ENCODE measurements around the gene F8A1. TPM values are rescaled to one million over a fixed set of nuclear protein-coding genes. Genes with fewer than 3 reads are reported as not detected.
"Not testable (repeated sequence)": the region's sequence is repeated elsewhere in the genome, so short reads cannot be mapped to it uniquely, and the experiment has no call there.

F8A1 gene
- total RNA-seq, 2 experiments from 2014 or later, result 6.4 to 6.5 TPM

DNA sequence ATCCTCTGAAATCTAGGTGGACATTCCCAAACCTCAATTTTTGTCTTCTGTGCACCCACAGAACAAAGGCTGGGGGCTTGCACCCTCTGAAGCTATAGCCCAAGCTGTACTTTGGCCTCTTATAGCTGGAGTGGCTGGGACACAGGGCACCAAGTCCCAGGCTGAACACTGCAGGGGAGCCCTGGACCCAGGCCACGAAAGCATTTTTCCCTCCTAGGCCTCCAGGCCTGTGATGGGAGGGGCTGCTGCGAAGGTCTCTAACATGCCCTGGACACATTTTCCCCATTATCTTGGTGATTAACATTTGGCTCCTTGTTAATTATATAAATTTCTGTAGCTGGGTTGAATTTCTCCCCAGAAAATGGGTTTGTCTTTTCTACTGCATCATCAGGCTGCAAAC is 27.9 kb downstream of the F8A1 start:
- Mint-ChIP-seq H3K36me3 (ENCODE audit: low read depth) (no peaks in the 10 kb centered on the region), H3K27me3 (peaks cover 16% of the 10 kb centered on the region), H3K27ac (no peak overlapping the region), H3K4me1 (ENCODE audit: low read depth) (no peaks in the 10 kb centered on the region), H3K9me3 (no peaks in the 10 kb centered on the region), H3K4me3 (no peak overlapping the region)
- intact Hi-C loops (cut with DNase I, micrococcal nuclease), result no loop called here
- DNase-seq (no peak), ATAC-seq (ENCODE audit: poor library complexity) (no peak)
- no peaks in the 10 kb centered on the region for H3K36me3 ChIP-seq (ENCODE audit: insufficient read depth, low read length)
- no peaks in the 10 kb centered on the region for H3K4me1 ChIP-seq (ENCODE audit: insufficient read depth, low read length)
- CTCF ChIA-PET, result no interaction called here
- H3K27me3 ChIP-seq (ENCODE audit: control insufficient read depth in 1 of 2, insufficient read depth in 2 of 2, low read length in 2 of 2), result no peaks in the 10 kb centered on the region
- TF ChIP-seq, protein P1, sequence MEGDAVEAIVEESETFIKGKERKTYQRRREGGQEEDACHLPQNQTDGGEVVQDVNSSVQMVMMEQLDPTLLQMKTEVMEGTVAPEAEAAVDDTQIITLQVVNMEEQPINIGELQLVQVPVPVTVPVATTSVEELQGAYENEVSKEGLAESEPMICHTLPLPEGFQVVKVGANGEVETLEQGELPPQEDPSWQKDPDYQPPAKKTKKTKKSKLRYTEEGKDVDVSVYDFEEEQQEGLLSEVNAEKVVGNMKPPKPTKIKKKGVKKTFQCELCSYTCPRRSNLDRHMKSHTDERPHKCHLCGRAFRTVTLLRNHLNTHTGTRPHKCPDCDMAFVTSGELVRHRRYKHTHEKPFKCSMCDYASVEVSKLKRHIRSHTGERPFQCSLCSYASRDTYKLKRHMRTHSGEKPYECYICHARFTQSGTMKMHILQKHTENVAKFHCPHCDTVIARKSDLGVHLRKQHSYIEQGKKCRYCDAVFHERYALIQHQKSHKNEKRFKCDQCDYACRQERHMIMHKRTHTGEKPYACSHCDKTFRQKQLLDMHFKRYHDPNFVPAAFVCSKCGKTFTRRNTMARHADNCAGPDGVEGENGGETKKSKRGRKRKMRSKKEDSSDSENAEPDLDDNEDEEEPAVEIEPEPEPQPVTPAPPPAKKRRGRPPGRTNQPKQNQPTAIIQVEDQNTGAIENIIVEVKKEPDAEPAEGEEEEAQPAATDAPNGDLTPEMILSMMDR (IDR thresholded peaks at IDR 0.05), result no peak
- H3K27ac ChIP-seq (ENCODE audit: low read depth in 1 of 2, low read length in 2 of 2), result no peak overlapping the region
- no peaks in the 10 kb centered on the region for H3K9me3 ChIP-seq (ENCODE audit: control insufficient read depth in 1 of 2, insufficient read depth in 1 of 2, low read length in 2 of 2)
- no peak overlapping the region for H3K4me3 ChIP-seq (ENCODE audit: low read length)
- POLR2A ChIA-PET, result no interaction called here

DNA sequence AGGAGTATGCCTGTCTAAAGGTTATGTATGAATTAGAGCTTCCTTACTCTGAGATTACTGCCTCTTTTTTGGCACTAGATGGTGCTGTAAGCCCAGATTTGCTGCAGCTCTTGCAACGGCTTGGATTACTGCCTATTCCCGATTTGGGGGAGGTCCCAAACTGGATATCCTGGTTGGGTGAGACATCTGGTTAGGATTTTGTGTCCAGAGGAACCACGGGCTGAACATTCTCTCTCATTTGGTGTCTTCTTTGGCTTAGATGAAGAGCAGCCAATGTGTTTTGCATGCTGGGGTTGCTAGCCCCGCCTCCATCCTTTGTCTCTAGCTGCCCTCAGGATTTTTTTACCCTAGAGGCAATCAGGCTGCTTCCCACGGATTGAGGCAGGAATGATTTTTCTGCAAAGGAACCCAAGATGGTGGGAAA is 31.9 kb downstream of the F8A1 start:
- ChIA-PET POLR2A (interaction anchor here (0.8 kb wide), 1 partner anchor 8 kb away, joined by 3 read pairs; no protein-coding TSS in a partner anchor), CTCF (interaction anchor here (0.7 to 1.3 kb wide), 2 partner anchors 66 to 168 kb away, joined by 3 to 4 read pairs; no protein-coding TSS in a partner anchor)
- TF ChIP-seq, protein P1 (IDR thresholded peaks at IDR 0.05), result peak; percentile 64
- Histone ChIP-seq H3K9me3 (ENCODE audit: control insufficient read depth in 1 of 2, insufficient read depth in 1 of 2, low read length in 2 of 2) (no peaks in the 10 kb centered on the region), H3K4me3 (ENCODE audit: low read length) (no peak overlapping the region), H3K27me3 (ENCODE audit: control insufficient read depth in 1 of 2, insufficient read depth in 2 of 2, low read length in 2 of 2) (no peaks in the 10 kb centered on the region), H3K36me3 (ENCODE audit: insufficient read depth, low read length) (no peaks in the 10 kb centered on the region), H3K4me1 (ENCODE audit: insufficient read depth, low read length) (no peaks in the 10 kb centered on the region), H3K27ac (ENCODE audit: low read depth in 1 of 2, low read length in 2 of 2) (no peak overlapping the region)
- peaks cover 5% of the 10 kb centered on the region for H3K27me3 Mint-ChIP-seq
- intact Hi-C loops (cut with DNase I, micrococcal nuclease), result loop anchor here (2.0 to 5.0 kb wide), 3 partner anchors 169 to 903 kb away; no protein-coding TSS in a partner anchor
- no peaks in the 10 kb centered on the region for H3K36me3 Mint-ChIP-seq (ENCODE audit: low read depth)
- peak overlapping the region; percentile 72 for H3K4me3 Mint-ChIP-seq
- DNase-seq, result peak in 9 of 14 experiments; percentile 0 to 62 (median 25)
- no peaks in the 10 kb centered on the region for H3K4me1 Mint-ChIP-seq (ENCODE audit: low read depth)
- no peak overlapping the region for H3K27ac Mint-ChIP-seq
- peak; percentile 58 for ATAC-seq (ENCODE audit: poor library complexity)
- no peaks in the 10 kb centered on the region for H3K9me3 Mint-ChIP-seq

DNA sequence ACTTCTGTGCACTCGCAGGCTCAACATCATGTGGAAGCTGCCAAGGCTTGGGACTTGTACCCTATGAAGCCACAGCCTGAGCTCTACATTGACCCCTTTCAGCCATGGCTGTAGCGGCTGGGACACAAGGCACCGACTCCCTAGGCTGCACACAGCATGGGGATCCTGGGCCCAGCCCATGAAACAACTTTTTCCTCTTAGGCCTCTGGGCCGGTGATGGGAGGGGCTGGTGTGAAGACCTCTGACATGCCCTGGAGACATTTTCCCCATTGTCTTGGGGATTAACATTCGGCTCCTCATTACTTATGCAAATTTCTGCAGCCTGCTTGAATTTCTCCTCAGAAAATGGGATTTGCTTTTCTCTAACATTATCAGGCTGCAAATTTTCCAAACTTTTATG is 38.6 kb downstream of the F8A1 start:
- H3K27ac ChIP-seq (ENCODE audit: low read depth in 1 of 2, low read length in 2 of 2); H3K9me3 ChIP-seq (ENCODE audit: control insufficient read depth in 1 of 2, insufficient read depth in 1 of 2, low read length in 2 of 2); H3K27me3 ChIP-seq (ENCODE audit: control insufficient read depth in 1 of 2, insufficient read depth in 2 of 2, low read length in 2 of 2); H3K9me3 Mint-ChIP-seq; CTCF ChIA-PET; H3K36me3 Mint-ChIP-seq (ENCODE audit: low read depth); H3K4me1 Mint-ChIP-seq (ENCODE audit: low read depth); DNase-seq; H3K4me3 Mint-ChIP-seq; ATAC-seq (ENCODE audit: poor library complexity); H3K4me3 ChIP-seq (ENCODE audit: low read length); POLR2A ChIA-PET; H3K27ac Mint-ChIP-seq; H3K36me3 ChIP-seq (ENCODE audit: insufficient read depth, low read length); H3K4me1 ChIP-seq (ENCODE audit: insufficient read depth, low read length); intact Hi-C loops (cut with DNase I, micrococcal nuclease): not testable (repeated sequence)
- H3K27me3 Mint-ChIP-seq, result peaks cover 28% of the 10 kb centered on the region

Small RNAs within 50 kb of the gene (microRNA-seq; reads per million reads assigned to microRNA genes)
- gene MIR1184-1 (ENCODE audit: borderline microRNAs expressed, borderline replicate concordance), result not detected

Other genes starting within 250 kb of the F8A1 start
- not detected for gene CTAG2, start 232.8 kb upstream of the F8A1 start, total RNA-seq
- 1 to 10 TPM; 3.4 to 3.5 TPM for gene GAB3, start 135.3 kb upstream of the F8A1 start, total RNA-seq
- 10 to 100 TPM; 51.7 to 58.6 TPM for gene DKC1, start 123.5 kb upstream of the F8A1 start, total RNA-seq
- gene MPP1, start 80.9 kb upstream of the F8A1 start, total RNA-seq, result 10 to 100 TPM; 10.7 to 13.1 TPM
- not detected for gene SMIM9, start 51.7 kb upstream of the F8A1 start, total RNA-seq
- under 1 TPM; 0.66 to 0.67 TPM for gene F8, start 136.4 kb downstream of the F8A1 start, total RNA-seq
- gene FUNDC2, start 140.5 kb downstream of the F8A1 start, total RNA-seq, result 10 to 100 TPM; 37.2 to 37.4 TPM
- 1 to 10 TPM; 5.6 to 6.5 TPM for gene CMC4, start 184.8 kb downstream of the F8A1 start, total RNA-seq
- 10 to 100 TPM; 17.0 to 18.9 TPM for gene MTCP1, start 184.8 kb downstream of the F8A1 start, total RNA-seq
- 10 to 100 TPM; 12.6 to 12.8 TPM for gene BRCC3, start 185.2 kb downstream of the F8A1 start, total RNA-seq

Data from CD4-positive, alpha-beta T cell (primary cell).